Erythroblast (primary cell): ENCODE results near the gene EYS.

Experiments
- GATA1 ChIP-seq: IDR thresholded peaks from 2 replicates; pipeline ENCODE4 v1.6.1; 2011; ENCODE audit warnings: low read depth, mild to moderate bottlenecking, control low read depth, low read length, moderate library complexity
- POLR2A ChIP-seq: IDR thresholded peaks from 2 replicates; pipeline ENCODE4 v1.6.1; 2011; ENCODE audit warnings: mild to moderate bottlenecking, low read length

- TF ChIP-seq POLR2A (no peak), GATA1 (no peak)
These were observed 1671.9 kb downstream of the EYS start for GRCh38 chr6:64034910-64035655.
